Measurements from ENCODE around the gene HELT.
"Not testable (repeated sequence)": the region's sequence is repeated elsewhere in the genome, so short reads cannot be mapped to it uniquely, and the experiment has no call there.

The HELT gene

DNA sequence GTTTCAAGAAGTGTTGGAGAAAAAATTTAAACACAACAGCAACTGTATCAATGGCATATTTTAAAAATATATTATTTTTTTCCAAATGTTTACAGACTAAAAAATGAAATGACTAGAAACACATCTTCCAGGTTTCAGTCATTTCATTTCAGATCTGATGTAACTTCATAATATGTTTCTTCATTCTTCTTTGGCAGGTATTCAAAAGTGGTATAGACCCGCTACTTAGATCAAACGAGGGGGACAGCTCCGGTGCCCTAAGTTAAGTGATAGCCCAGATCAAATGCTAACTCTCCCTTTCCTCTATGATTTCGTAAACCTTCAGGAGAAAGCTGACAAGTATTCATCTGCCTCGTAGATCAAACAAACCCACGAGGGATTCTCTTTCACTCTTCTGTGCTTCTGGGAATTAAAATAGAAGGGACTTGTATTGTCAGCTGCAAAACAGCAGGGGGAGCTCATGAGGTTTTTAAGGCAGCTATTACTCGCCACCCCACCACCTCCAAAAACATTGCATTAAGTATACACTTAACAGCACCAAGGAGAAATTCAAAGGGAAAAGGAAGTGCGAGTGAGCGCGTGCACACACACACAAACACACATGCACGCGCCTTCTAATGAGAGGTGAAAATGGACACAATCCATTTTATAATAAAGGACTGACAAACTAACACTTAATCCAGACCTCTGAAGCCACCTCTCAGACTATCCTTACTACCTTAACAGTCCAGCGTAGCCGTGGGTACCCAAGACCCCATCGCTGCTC lies 21.4 kb downstream of the HELT start:
- peak in 1 of 2 experiments; percentile 41 for DNase-seq

DNA sequence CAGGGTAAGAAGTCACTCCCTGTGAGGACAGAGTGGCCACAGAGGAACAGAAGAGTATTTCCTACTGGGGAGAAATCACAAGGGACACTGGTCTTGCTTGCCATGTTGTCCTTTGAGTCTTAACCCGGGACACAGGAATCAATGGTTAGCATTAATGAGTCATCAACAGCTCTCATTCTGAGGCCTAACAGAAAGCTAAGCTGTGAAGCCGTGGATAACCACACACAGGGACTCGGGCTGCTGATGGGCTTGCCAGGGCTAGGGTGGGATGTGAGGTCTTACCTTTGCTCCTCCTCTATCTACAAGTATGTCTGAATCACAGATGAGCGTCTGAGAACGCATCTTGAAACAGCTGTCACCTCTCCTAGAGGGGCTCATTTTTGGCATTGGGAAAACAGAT lies 22.2 kb downstream of the HELT start:
- DNase-seq: no peak

DNA sequence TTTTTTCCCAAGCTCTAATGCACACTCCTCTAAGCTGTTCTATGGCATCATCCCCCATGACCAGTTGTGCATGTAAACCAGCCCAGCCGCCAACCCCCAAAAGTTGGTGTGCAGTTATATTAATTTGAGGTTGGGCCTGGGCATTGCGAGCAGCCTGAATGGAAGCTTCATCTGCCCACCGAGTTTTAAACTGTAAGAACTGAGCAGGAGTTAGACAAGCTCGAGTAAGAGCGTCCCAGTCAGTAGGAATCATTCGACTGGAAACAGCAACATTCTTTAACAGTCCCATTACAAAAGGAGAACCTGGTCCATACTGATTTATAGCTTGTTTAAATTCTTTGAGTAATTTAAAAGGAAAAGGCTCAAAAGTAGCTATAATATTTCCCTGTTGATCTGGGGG lies 32.0 kb downstream of the HELT start:
- DNase-seq: not testable (repeated sequence)

- not testable (repeated sequence) for DNase-seq
These were observed 33.0 kb downstream of the HELT start for GRCh38 chr4:185051283-185051682.

- DNase-seq: no peak
These were observed 35.5 kb downstream of the HELT start for GRCh38 chr4:185053746-185054145.

DNA sequence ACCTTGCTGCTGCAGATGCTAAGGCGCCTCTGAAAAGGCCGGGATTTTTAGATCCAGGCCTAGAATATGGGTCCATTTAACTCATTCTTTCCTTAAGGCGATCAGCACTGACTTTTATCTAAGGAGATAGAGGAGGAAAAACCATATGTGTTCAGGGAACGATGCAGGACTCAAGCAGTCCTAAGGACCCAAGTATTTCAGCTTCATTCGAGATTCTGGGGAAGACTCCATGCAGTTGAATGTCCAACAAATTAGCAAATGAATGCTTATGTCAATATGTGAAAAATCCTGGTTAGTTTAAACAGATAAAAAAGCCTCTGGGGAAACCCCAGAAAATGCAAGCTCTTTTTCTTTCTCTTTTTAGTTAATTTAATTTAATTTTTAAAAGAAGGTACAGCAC lies 36.0 kb downstream of the HELT start:
- DNase-seq: no peak

- DNase-seq: no peak
These were observed 36.6 kb downstream of the HELT start for GRCh38 chr4:185054886-185055285.

- DNase-seq: no peak
These were observed 43.3 kb downstream of the HELT start for GRCh38 chr4:185061610-185062009.

GRCh38 chr4:185062606-185063005 lies 44.3 kb downstream of the HELT start:
- no peak for DNase-seq

GRCh38 chr4:185066179-185066578 lies 47.9 kb downstream of the HELT start:
- DNase-seq: no peak

- DNase-seq: no peak
These were observed 50.5 kb downstream of the HELT start for GRCh38 chr4:185068837-185069236.

Measured in SW 1271 (cell line).